Measurements from ENCODE around the gene GABPA.

The GABPA gene

DNA sequence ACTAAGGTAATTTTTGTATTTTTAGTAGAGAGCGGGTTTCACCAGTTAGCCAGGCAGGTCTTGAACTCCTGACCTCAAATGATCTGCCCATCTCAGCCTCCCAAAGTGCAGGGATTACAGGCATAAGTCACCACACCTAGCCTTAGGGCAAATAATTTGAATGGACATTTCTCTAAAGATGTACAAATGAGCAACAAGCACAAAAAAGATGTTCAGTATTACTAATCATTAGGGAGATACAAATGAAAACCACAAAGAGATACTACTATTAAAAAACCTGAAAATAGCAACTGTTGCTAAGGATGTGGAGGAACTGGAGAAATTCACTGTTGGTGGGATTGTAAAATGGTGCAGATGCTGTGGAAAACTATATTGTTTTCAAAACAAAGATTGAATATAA is 79.1 kb downstream of the GABPA start:
- DNase-seq, result no peak

DNA sequence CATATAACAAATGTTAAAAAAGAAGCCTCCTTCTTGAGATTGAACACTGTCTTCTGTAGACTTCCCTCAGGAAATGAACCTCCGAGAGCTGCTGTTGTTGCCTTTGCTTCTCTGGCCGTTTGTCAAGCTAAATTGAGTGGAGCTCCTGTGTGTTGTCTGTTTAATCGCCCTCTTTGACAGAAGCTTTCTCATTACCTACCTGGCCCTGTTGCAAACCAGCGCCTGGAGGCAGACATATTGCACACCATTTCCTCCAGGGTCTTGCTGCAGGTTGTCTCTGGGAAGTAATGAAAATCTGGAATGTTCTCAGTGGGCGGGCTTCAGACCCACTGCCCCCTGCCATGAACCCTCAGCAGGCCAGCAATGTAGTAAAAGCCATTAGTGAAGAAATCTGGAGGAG is 83.3 kb downstream of the GABPA start:
- DNase-seq, result no peak

DNA sequence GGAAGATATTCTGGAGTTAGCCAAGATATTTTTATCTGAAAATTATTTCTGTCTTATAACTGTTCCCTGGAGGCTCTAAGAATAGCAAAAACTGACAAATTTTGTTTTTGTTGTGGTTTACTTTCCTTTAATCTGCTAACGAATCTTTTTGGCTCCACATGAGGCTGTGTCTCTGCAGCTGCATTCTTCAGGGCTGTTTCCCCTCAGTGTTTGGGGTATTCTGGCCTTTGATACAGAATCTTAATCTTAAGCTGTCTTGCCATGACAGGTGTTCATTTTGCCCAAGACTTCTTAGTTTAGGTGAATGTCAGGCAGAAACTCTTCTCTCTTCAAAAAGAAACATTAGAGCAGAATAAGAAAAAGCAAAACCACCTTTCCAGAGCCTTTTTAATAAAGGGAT is 83.8 kb downstream of the GABPA start:
- DNase-seq, result no peak

Measured in NCI-H774 (cell line).